ENCODE data around the gene TSPAN12.

The TSPAN12 gene

DNA sequence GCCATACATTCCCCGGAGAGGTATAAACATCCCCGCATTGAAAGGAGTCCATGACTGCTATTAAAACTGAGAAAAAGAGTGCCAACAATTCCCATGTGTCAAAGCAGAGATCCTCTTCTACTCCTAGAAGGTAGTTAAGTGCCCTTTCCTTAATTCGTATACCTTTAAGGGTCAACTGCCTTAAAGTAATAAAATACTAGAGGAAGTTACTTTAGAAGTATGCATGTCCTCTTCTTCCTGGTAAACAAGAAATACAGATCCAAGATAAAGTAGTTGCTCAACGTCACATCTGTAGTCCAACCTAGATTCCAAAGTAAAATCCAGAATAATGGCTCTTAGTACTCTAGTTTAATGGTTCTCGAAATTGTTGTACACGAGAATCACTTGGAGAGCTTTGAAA lies 1.5 kb upstream of the TSPAN12 start:
- no peak for TF ChIP-seq GABPA (IDR thresholded peaks at IDR 0.05; ENCODE audit: low read depth)
- TF ChIP-seq, protein P1, sequence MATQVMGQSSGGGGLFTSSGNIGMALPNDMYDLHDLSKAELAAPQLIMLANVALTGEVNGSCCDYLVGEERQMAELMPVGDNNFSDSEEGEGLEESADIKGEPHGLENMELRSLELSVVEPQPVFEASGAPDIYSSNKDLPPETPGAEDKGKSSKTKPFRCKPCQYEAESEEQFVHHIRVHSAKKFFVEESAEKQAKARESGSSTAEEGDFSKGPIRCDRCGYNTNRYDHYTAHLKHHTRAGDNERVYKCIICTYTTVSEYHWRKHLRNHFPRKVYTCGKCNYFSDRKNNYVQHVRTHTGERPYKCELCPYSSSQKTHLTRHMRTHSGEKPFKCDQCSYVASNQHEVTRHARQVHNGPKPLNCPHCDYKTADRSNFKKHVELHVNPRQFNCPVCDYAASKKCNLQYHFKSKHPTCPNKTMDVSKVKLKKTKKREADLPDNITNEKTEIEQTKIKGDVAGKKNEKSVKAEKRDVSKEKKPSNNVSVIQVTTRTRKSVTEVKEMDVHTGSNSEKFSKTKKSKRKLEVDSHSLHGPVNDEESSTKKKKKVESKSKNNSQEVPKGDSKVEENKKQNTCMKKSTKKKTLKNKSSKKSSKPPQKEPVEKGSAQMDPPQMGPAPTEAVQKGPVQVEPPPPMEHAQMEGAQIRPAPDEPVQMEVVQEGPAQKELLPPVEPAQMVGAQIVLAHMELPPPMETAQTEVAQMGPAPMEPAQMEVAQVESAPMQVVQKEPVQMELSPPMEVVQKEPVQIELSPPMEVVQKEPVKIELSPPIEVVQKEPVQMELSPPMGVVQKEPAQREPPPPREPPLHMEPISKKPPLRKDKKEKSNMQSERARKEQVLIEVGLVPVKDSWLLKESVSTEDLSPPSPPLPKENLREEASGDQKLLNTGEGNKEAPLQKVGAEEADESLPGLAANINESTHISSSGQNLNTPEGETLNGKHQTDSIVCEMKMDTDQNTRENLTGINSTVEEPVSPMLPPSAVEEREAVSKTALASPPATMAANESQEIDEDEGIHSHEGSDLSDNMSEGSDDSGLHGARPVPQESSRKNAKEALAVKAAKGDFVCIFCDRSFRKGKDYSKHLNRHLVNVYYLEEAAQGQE (IDR thresholded peaks at IDR 0.05; ENCODE audit: insufficient replicate concordance, low read depth), result no peak
- TF ChIP-seq, protein P2, sequence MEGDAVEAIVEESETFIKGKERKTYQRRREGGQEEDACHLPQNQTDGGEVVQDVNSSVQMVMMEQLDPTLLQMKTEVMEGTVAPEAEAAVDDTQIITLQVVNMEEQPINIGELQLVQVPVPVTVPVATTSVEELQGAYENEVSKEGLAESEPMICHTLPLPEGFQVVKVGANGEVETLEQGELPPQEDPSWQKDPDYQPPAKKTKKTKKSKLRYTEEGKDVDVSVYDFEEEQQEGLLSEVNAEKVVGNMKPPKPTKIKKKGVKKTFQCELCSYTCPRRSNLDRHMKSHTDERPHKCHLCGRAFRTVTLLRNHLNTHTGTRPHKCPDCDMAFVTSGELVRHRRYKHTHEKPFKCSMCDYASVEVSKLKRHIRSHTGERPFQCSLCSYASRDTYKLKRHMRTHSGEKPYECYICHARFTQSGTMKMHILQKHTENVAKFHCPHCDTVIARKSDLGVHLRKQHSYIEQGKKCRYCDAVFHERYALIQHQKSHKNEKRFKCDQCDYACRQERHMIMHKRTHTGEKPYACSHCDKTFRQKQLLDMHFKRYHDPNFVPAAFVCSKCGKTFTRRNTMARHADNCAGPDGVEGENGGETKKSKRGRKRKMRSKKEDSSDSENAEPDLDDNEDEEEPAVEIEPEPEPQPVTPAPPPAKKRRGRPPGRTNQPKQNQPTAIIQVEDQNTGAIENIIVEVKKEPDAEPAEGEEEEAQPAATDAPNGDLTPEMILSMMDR (IDR thresholded peaks at IDR 0.05; ENCODE audit: insufficient read depth, low read length), result no peak
- peaks cover 38% of the 10 kb centered on the region for H3K27me3 ChIP-seq (ENCODE audit: insufficient read depth, poor library complexity, severe bottlenecking)
- no peak overlapping the region for H3K27ac ChIP-seq (replicated peaks)
- H3K4me3 ChIP-seq (replicated peaks; ENCODE audit: insufficient read depth, low read length), result no peak overlapping the region
- DNase-seq (ENCODE audit: low read depth in 1 of 2, low spot score in 1 of 2), result no peak

DNA sequence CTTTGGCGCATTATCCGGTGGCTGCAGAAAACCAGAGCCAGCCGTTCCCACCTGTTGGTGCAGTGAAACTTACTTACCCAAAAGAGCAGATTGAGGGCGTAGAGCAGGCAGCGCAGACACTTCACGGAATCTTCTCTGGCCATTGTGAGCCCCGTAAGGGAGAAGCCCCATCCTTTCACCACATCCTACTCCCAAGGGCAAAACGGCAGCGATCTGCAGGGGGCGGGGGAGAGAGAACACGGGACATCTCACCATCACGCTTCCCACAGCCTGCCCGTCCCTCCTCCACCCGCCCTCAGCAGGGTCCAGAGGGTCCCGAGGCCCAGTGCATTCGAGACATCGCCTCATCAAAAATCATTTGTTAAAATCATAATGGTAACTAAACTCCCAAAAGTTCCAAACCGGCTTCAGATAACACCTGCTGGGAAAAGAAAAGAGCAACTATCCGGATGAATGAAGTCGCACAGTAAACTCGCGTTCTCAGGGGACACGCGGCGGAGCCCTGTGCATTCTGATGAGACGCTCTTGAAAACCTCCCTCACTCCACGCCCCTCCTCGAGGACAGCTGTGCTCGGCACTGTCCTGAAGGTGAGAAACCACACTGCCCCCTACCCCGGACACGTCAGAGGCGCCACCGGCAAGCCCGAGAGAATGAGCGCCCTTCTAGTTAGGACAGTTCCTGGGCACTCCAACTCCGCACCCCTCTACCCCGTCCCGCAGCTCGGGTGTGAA lies 1.2 kb downstream of the TSPAN12 start:
- H3K27ac ChIP-seq (replicated peaks), result no peak overlapping the region
- TF ChIP-seq SPI1 (IDR thresholded peaks at IDR 0.05; ENCODE audit: borderline replicate concordance, low read depth), result no peak
- TF ChIP-seq, protein P1 (IDR thresholded peaks at IDR 0.05; ENCODE audit: insufficient replicate concordance, low read depth), result no peak
- no peak for TF ChIP-seq POLR2AphosphoS5 (IDR thresholded peaks at IDR 0.05; ENCODE audit: low read depth)
- TF ChIP-seq GABPA (IDR thresholded peaks at IDR 0.05; ENCODE audit: low read depth), result no peak
- TF ChIP-seq, protein P2 (IDR thresholded peaks at IDR 0.05; ENCODE audit: insufficient read depth, low read length), result no peak
- H3K4me3 ChIP-seq (replicated peaks; ENCODE audit: insufficient read depth, low read length), result peak overlapping the region; percentile 8; the same call in 1 of the 2 replicates
- H3K27me3 ChIP-seq (ENCODE audit: insufficient read depth, poor library complexity, severe bottlenecking), result peaks cover 38% of the 10 kb centered on the region
- DNase-seq (ENCODE audit: low read depth in 1 of 2, low spot score in 1 of 2), result no peak

DNA sequence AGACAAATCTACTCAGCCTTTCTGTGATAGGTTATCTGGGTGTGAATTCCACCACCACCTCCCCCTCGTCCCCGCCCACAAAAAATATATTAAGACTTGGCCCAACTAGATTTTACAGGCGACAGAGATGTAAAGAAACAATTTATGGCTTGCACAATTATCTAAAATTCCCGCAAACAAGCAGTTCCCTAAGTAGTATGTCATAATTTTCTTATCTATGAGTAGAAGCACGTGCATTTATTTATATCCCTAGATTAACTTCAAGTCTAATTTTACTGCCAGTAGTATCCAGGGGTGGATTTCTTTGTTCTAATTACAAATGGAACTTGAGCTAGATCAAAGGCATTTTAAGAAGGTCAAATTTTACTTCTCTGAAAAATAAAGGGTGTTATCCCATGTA lies 1.7 kb downstream of the TSPAN12 start:
- Histone ChIP-seq H3K27me3 (ENCODE audit: insufficient read depth, poor library complexity, severe bottlenecking) (peaks cover 36% of the 10 kb centered on the region), H3K27ac (replicated peaks) (no peak overlapping the region), H3K4me3 (replicated peaks; ENCODE audit: insufficient read depth, low read length) (no peak overlapping the region)
- DNase-seq (ENCODE audit: low read depth in 1 of 2, low spot score in 1 of 2), result no peak
- TF ChIP-seq SPI1 (IDR thresholded peaks at IDR 0.05; ENCODE audit: borderline replicate concordance, low read depth) (no peak), GABPA (IDR thresholded peaks at IDR 0.05; ENCODE audit: low read depth) (no peak), POLR2AphosphoS5 (IDR thresholded peaks at IDR 0.05; ENCODE audit: low read depth) (no peak)
- TF ChIP-seq, protein P2 (IDR thresholded peaks at IDR 0.05; ENCODE audit: insufficient read depth, low read length), result no peak
- TF ChIP-seq, protein P1 (IDR thresholded peaks at IDR 0.05; ENCODE audit: insufficient replicate concordance, low read depth), result no peak

Data from HL-60 (cell line).